ENCODE results near the gene E2F6.

Gene E2F6

DNA sequence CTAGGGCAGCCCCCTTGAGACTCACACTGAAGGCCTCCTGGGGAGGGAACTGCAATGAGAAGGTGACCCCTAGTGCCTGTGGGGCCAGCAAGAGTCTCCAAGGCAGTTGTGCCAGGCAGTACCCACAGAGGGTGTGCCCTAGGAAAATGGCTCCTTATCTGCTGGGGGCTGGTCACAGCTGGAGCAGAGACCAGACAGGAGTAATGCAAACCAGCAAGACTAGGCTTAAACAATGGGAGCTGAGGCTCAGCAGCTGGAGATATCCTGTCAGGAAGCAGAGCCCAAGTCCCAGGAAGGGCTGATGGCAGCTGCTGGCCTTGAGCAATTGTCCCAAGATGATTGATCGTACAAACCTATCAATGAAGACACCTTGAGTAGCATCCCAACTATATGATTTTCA, 26.8 kb upstream of the E2F6 start:
- DNase-seq, result no peak

DNA sequence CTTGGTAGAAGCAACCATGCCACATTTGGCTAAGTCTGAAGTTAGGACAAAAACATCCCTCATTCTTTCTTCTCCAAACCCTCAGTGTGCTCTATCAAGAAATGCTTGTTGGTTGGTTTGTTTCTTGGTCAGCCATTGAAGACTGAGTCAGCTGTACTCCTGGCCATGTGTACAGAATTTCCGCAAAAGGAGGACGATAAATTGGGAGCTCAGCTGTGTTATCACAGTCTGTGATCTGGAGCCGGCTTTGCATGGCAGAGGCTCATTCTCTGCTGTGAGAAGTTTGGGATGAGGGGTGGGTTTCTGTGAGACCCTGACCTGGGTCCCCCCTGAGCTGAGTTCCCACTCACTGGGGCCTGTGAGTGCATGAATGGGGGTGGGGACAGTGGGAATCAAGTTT, 26.3 kb upstream of the E2F6 start:
- no peak for DNase-seq

DNA sequence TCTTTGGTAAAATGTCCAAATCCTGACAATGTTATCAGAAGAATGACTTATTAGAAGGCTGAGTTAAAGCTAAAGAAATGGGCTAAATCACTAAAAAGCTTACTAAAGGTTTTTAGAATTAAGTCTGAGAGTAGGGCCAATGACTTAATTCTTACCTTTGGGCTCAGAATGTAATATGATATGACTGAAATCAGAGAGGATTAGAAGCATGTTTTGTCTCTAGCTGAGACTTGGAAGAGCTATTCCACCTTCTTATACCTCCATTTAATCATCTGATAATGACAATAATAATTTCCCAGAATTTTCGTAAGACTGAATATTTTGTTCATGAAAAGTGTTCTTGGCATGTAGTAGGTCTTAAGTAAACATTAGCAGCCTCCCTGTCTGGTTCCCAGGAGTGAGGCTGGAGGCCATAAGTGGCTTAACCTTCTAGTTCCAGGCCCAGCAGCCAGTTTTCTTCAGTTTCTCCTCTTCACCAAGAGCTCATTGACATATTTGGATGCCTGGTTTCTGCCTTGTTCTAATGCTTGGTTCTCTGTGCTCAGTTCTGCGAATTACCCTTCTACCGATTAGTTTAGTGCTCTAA, 25.5 kb upstream of the E2F6 start:
- DNase-seq, result no peak

DNA sequence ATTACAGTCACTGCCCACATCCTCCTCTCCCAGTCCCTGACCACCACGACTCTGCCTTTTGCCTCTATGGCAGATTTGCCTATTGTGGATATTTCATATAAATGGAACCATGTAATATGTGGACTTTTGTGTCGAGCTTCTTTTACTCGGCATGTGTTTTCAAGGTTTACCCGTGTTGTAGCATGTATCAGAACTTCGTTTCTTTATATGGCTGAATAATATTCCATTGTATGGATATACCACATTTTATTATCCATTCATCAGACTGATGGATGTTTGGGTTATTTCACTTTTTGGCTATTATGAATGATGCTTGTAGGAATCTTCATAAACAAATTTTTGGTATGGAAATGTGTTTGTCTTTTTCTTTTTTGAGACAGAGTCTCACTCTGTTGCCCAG, 24.2 kb upstream of the E2F6 start:
- DNase-seq, result no peak

DNA sequence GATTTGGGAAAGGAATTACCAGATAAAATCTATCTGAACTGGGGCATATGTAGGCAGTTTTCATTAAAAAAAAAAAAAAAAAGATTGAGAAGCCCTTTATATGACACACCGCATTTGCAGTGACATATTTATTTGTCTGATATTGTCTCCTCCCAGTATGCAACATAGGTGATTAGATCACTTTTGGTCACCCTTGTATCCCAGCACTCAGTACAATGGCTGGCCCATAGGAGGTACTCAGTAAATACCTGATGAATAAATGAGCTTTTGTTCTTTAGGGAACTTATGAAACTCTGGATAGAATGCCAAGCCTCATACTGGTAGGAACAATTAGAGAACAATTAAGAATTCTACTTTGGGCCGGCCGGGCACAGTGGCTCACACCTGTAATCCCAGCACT, 22.8 kb upstream of the E2F6 start:
- no peak for DNase-seq

DNA sequence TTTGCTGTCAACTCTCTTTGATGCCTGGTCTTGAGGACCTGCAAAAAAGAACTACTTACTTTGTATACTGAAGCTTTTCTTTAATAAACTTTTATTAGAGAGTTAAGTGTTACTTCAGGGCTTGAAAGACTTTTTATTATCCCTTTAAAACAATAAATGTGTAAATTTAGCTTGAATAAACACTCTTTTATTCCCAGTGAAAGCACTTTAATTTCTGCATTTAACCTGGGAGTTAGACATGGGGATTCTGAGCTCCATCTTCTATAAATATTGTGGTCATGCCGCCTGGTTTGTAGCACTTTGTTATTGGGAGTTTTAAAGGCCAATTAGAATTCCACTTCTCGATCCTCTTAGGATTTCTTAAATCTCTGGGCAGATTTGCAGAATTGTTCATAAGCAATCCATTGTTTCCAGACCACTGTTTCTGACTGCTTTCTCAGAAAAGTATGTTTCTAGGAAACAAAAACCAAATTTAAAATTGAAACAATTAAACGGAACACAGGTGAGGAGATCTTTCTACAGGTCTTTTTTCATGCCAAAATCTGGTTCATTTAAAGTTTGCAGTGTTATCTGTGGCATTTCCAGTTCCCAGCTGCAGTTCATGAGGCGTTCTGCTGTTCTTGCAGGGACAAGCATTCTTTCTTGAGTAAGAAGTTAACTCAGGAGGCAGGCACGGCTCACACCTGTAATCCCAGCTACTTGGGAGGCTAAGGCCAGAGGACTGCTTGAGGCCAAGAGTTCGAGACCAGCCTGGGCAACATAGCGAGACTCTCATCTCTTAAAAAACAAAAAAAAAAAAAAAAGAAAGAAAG, 18.1 kb upstream of the E2F6 start:
- DNase-seq, result no peak

DNA sequence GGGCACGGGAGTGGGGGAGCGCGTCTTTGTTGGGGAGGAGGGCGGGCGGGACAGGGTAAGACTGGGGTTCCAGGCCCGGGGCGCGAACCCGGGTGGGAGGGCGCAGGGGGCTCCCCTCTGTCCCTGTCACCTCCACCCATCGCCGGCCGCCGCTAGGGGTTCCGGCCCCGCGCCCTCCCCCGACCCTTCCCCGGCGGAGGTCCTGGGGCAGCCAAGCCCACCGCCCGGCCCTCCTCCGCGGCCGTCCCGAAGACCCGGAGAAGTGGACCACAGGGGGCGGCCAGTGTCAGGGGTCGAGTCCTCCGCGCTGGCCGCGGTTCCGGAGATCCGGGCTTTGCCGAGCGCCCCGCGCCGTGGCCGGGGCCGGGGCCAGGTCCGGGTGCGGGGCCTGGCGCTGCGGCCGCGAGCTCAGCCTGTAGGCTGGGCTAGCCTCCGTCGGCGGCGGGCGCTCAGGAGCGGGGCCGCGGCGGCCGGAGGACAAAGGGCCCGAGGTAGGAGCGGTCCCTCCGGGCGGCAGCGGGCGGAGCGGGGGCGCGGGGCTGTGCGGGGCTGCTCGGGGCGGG, 16.6 kb upstream of the E2F6 start:
- no peak for DNase-seq

DNA sequence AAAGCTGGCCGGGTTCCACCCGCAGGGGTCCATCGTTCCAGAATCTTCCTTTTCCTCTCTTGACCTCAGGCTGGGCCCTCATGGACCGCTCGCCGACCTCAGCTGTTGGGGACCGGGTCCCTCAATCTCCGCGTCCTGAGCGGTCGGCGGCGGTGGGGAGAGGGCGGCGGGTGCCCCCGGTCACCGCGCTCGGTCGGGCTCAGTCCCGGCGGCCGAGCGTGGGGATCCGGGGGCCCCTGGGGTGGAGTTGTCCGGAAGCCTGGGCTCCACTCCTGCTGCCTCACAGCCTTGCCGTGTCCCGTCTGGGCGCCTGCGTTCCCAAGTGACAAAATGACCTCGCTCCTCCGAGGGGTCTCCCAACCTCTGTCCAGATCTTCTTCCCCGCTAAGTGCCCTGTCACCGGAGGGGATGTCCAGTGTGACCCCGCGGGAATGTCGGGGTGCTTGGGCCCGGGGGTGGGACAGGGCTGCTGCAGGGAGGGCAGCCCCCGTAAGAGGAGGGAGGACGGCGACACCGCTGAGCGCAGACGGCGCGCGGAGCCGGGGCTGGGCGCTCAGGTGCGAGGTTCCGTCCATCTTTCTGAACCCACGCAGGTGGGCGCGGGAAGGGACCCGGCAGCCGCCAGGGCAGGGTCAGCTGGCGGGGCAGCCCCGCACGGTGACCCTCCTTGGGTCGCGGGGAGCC, 16.0 kb upstream of the E2F6 start:
- DNase-seq, result no peak

DNA sequence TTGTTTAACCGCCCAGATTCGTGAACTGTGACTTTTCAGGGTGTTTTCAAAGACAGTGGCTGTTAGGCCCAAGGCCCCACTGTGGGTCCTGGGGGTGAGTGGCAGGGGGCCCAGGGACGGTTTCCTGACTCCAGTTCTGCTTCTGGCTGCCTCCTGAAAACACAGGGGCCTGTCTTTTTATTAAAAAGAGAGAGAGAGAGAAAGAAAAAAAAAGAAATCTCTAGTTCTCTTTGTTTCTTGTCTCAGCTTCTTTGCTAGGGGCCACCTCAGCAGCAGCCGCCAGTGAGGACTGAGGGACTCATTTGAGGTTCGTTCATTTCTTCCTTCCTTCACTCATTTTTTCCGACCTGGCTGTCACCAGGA, 15.4 kb upstream of the E2F6 start:
- no peak for DNase-seq

DNA sequence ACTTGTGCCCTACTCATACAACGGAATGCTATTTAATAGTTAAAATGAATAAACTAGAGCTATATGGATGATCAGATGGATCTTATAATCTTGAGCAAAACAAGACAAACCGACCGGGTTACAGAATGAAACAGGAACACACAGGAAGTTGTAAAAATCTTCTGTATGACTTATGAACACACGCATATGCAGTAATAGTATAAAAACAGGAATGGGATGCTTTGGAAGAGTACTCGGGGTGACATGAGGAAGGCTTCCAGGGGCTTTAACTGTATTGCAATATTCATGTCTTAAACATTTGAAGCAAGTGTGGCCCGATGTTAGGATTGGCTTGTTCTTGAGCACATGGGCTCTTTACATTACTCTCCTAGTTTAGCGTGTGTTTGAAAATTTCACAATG, 14.9 kb upstream of the E2F6 start:
- no peak for DNase-seq

DNA sequence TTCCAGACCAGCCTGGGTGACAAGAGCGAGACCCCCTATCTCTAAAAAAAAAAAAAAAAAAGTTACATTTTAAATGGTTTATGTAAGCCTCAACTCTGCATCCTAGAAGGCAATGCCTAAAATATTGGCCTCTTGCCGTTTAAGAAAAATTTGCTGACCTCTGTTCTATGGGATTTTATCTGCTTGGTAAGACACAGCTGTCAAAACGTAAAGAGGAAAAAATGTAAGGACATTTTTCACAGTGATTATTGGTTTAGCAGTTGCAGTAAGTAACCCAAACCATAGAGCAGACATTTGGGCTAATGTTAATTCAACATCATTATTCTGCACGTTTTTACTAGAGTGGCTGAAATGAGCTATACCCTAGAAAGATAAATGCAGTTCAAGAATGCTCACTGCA, 14.4 kb upstream of the E2F6 start:
- no peak for DNase-seq

DNA sequence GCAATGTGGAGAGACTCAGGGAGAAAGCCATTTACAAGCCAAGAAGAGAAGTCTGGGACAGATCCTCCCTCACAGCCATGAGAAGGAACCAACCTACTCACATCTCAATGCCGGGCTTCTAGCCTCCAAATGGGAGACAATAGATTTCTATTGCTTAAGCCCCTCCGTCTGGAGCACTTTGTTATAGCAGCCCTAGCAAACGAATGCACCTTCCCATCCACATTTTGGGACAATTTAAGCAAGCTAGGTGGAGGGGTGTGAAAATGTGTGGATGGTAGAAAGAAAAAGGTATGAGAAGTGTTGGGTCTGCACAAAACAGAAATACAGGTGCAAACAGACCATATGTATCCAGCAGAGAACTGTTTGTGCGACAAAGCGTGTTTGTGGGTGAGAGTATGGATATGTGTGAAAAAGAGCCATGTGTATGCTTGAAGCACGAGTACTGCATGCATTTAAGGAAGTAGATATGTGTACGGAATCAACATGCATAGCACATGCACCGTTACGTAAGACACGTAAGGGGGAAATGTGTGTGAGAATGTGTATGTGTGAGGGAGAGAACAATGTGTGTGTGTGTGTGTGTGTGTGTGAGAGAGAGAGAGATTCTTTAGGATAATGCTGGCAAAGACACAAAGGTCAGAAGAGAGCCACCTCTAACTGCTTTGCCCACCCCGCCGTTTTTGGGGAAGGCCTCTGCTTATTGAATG, 13.1 kb upstream of the E2F6 start:
- DNase-seq, result no peak

DNA sequence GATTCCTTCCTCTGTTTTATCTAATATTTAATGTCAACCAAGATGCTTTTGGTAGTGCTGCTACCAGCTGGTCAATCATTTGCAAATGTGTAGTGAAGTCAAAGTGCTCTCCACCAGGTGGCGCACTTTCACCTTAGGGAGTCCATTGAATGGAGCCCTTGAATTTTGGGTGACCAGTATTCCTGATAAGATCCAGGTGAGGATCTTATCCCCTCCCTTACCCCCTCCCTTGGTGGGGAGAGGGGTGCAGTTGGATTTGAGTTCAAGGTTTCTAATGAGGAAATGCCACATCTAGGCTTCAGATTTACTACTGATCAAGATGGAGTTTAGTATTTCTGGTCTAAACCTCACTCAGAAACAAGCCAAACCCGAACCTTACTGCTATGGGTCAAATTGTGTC, 12.0 kb upstream of the E2F6 start:
- no peak for DNase-seq

DNA sequence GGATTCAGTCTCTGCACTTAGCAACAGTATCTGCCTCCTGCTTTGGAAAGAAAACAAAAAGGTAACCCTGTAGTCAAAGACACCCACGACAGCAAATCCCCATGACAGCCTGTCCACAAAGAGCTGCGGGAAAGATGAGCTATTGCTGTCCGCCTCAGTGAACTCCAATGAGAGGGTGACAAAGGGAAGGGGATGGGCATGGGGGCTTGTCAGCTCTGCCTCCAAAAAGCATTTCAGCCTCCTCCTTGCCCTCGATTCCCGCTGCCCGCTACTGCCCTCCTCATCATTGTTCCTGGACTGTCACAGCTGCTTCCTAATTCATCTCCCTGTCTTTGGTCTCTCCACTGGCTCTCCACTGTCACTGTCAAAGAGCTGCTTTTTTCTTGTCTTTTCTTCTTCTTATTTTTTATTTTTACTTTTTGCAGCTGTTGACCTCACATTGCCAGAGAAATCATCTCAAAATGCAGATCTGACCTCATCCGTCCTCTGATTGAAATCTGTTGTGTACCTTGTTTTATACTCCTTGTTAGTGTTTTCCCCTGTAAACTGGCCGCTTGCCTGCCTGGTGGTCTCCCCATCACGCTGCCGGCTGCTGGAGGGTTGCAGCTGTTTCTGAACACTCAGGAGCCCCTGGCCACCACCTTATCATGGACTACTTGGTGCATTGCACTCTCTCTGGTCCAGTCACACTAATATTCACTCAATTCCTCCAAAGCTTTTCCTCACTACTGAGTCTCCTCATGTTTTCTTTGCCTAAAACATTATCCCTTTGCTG, 7.9 kb upstream of the E2F6 start:
- DNase-seq, result no peak

DNA sequence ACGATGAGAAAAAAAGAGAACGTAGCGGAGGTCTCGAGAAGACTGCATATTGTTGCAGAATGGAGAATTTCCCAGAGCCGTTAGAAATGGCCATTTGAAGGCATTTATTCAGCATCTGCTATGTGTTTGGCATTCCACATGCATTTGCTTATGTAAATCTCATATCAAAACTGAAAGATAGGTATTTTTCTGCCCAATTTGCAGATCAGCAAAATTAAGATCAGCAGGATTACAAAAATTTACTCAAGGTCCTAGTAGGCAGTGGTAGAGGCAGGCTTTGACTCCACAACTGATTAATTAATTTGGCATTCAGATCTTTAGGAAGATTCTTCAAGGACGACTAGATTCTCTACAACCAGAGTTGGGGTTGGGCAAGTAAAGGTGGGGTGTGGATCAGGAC, 1.8 kb upstream of the E2F6 start:
- no peak for DNase-seq

DNA sequence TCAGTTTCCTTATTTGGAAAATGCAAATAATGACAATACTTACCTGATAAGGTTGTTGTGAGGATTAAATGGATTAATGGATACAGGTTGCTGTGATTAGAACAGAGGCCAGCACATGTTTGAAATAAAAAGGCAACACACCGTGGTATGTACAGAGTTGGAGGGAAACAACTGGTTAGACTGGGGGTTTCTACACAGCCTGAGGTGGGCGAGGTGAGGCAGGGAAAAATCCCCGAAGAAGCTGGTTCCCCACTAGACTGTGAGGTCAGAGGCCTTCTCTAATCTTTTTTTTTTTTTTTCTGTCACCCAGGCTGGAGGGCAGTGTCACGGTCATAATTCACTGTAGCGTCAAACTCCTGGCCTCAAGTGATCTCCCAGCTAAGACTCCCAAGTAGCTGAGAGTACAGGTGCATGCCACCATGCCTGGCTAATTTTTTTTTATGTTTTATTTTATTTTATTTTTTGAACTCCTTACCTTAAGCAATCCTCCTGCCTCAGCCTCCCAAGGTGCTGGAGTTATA, 1.2 kb upstream of the E2F6 start:
- no peak for DNase-seq

DNA sequence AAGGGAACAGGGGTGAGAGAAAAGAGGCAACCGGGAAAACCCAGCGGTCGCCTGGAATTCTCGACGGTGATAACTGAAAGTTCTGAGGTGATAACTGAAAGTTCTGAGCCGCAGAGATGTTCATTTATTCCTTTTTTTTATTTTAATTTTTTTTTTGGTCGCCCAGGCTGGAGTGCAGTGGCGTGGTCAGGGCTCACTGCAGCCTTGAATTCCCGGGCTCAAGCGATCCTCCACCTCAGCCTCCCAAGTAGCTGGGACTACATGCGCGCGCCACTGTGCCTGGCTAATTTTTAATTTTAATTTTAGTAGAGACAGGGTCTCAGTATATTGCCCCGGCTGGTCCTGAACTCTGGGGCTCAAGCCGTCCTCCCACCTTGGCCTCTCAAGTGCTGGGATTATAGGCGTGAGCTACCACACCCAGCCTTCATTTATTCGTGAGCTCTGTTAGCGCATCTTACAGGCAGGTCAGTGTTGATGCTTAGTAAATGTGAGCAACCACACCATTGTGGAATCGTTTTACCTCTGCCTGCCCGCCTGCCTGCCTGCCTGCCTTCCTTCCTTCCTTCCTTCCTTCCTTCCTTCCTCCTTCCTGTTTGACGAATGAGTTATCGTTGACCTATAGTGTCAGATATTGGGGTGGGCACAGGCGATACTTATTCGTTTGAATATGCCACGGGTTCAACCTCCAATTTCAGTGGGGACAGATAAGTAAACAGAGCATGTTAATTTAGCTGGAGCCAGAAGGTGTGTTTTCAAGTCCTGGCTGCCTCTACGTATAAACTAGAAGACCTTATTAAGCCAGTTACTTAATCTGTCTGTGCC, 557 bp upstream of the E2F6 start:
- no peak for DNase-seq

DNA sequence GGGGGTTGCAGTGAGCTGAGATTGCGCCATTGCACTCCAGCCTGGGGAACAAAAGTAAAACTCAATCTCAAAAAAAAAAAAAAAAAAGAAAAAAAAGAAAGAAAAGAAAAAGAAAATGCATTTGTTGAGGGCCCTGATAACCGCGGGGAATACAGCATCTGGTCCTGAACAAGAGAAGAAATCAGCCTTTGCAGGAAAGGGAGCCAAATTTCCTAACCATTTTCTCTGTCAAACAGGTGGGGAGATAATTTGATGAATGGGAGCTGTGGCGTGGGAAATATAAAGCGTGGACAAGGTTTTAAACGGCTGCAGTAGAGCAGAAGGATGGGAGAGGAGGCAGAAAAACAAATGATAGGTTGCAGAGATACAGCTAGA, 864 bp downstream of the E2F6 start:
- DNase-seq, result no peak

DNA sequence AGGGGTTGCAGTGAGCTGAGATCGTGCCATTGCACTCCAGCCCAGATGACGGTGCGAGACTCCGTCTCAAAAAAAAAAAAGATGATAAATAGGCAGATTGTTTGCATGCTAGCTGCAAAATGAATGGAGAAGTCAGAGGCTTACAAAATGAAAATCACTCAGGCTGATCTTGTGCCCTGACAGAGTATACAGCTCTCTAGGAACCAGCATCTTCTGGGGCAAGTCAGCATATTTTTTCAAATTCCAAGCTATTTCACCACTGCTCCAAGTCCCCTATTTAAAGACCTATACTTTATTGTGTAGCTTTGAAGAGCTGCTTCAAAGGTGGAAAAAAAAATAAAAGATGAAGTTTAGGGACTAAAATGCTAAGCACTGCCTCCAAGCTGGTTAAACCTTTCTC, 6.1 kb downstream of the E2F6 start:
- DNase-seq, result no peak

DNA sequence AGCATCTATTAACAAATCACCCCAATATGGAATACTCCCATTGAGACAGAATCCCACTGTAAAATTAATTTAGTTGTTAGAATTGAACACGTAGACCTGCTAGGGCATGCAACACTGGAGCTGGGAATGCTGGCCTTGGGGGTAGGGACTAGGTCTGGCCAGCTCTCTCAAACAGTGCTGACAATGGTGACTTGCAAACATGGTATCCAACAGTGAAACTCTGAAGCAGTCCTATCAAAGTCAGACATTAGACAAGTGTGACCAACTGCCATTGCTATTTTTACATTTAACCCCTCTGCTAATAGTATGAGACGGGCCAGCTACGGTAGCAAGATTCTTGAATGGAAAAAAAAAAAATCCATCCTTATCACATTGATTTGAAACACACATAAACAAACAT, 7.2 kb downstream of the E2F6 start:
- DNase-seq, result no peak

DNA sequence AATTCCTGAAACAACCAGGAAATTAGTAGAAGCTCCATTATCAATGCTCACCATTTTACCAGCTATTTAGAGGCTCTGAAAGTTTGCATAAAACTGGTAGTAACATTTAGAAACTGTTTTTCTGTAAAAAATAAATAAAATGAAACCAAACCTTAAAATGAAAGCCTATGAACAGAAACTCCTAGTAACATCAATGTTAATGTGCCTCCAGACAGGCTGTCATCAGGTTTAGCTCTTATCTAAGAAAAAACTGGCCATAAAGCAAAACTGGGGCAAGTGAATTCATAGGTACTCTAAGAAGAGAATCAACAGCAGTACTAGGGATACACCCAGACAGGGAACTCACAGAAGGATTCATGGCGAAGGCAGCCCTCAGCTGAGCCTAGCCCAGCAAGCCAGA, 8.0 kb downstream of the E2F6 start:
- no peak for DNase-seq

DNA sequence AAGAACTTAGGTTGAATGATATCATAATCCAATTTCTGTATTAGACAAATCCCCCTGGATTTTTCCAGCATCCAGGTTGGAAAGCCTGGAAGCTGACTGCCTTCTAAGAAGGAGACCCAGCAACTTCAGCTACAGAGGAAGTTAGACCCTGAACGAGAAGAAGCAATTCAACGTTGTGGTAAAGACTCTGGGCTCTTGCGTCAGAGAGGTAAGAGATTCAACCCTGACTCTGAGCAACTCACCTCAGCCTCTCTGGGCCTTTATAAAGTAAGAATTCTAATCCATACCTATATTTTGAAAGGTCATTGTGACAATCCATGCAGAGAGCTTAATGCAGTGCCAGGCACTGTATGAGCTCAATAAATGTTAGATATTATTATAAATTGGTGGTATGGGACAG, 9.7 kb downstream of the E2F6 start:
- no peak for DNase-seq

Measured in NCI-H446 treated with DMSO at 0.1 percent for 48 hours (cell line).